Body of pancreas (tissue), 4 donors: Measurements from ENCODE around the gene MNAT1. TPM values are rescaled to one million over a fixed set of nuclear protein-coding genes. Genes with fewer than 3 reads are reported as not detected.
A peak's percentile ranks its signal among the peaks of the same experiment; 100 is the strongest.

ENCODE experiments used
- ATAC-seq: fragments of 150-250 bp; one replicate; pipeline ENCODE4 v1.9.1; 2016
- DNase-seq, 4 donors: peaks; one replicate each; pipeline ENCODE4 v3.0.0-alpha.2; 2019
- H3K27ac ChIP-seq, 4 donors: fragments of 200-600 bp; sonication (generic); 1 replicate in 3 of 4; 2 replicates in 1 of 4; pipeline versions ENCODE4 v1.5.1 to v1.6.1; 2016 to 2019; ENCODE audit warnings: mild to moderate bottlenecking in 1 of 4, mixed read lengths in 1 of 4, moderate library complexity in 1 of 4
- H3K27me3 ChIP-seq, 2 donors: fragments of 200-600 bp; sonication (generic); one replicate each; pipeline ENCODE4 v1.6.0; 2016; ENCODE audit warnings: mild to moderate bottlenecking in 1 of 2
- H3K36me3 ChIP-seq, 2 donors: fragments of 200-600 bp; sonication (generic); replicated peaks in 1 of 2; 2 replicates each; pipeline ENCODE4 v1.5.1; 2016; ENCODE audit warnings: low read depth in 2 of 2; ENCODE audit not compliant: insufficient read depth in 1 of 2
- H3K4me1 ChIP-seq: fragments of 200-600 bp; sonication (generic); one replicate; pipeline ENCODE4 v1.6.0; 2016
- H3K4me3 ChIP-seq, 2 donors: fragments of 200-600 bp; sonication (generic); 1 replicate in 1 of 2; 2 replicates in 1 of 2; pipeline ENCODE4 v1.5.1; 2016 to 2019
- H3K9me3 ChIP-seq, 3 donors: fragments of 200-600 bp; sonication (generic); 1 replicate in 2 of 3; 2 replicates in 1 of 3; pipeline ENCODE4 v1.5.1; 2016
- POLR2A ChIP-seq, 3 donors: fragments of 450-650 bp; IDR thresholded peaks; one replicate each; pipeline ENCODE4 v1.6.1; 2016; ENCODE audit warnings: antibody characterized with exemption in 3 of 3, mild to moderate bottlenecking in 2 of 3
- WGBS, 2 donors: methylation state at CpG; one replicate each; pipeline ENCODE4 v1.1.5; 2017; 5-methylcytosine and 5-hydroxymethylcytosine counted together
- intact Hi-C: fragments of 100-400 bp; cut with DNase I; formaldehyde crosslinking; loops from one replicate; pipeline ENCODE4 v1.15.1; 2023
- total RNA-seq, 2 donors: library from RNA; depleted of rRNA; stranded (reverse); fragments of >200 nt; gene quantifications; one replicate each; pipeline ENCODE4 v1.1.0, GENCODE V29; 2016
- TF ChIP-seq, protein P1 (sequence below), 7 experiments: fragments of 450-650 bp in 4 of 7; fragments of 200-600 bp in 3 of 7; sonication (generic) in 3 of 7; IDR thresholded peaks; one replicate each; pipeline ENCODE4 v1.5.1; 2016 to 2019; ENCODE audit warnings: antibody characterized with exemption in 7 of 7

The MNAT1 gene
- total RNA-seq, 2 donors from 2014 or later, result 14.0 to 37.2 TPM

DNA sequence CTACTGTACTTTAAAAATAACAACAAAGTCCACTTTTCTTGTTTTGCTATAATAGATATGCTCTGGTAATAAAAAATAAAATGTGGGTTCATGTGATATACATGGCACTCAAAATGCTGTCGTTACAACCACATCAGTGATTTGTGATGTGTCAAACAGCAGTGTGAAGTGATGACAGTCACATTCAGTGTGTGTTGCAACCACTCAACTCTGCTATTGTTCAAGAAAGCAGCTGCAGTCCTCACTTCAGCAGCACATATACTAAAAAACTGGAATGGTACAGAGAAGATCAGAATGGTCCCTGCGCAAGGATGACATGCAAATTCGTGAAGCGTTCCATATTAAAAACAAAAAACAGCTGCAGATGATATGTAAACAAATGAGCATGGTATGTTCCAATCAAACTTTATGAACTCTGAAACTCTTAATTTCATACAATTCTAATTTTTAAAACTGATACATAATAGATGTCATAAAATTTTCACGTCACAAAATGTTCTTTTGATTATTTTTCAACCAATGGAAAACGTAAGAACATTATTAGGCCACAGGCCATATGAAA is 239.6 kb downstream of the MNAT1 start:
- intact Hi-C loops, result no loop called here
- ATAC-seq, result no peak
- H3K27ac ChIP-seq, result no peak overlapping the region
- 85 to 88% methylated on average over 6 of the region's 6 CpGs for WGBS, 2 donors
- TF ChIP-seq, protein P1, sequence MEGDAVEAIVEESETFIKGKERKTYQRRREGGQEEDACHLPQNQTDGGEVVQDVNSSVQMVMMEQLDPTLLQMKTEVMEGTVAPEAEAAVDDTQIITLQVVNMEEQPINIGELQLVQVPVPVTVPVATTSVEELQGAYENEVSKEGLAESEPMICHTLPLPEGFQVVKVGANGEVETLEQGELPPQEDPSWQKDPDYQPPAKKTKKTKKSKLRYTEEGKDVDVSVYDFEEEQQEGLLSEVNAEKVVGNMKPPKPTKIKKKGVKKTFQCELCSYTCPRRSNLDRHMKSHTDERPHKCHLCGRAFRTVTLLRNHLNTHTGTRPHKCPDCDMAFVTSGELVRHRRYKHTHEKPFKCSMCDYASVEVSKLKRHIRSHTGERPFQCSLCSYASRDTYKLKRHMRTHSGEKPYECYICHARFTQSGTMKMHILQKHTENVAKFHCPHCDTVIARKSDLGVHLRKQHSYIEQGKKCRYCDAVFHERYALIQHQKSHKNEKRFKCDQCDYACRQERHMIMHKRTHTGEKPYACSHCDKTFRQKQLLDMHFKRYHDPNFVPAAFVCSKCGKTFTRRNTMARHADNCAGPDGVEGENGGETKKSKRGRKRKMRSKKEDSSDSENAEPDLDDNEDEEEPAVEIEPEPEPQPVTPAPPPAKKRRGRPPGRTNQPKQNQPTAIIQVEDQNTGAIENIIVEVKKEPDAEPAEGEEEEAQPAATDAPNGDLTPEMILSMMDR (IDR thresholded peaks at IDR 0.05), result no peak
- no peak for TF ChIP-seq POLR2A (IDR thresholded peaks at IDR 0.05)
- no peaks in the 10 kb centered on the region for H3K9me3 ChIP-seq
- DNase-seq, result no peak
- H3K4me3 ChIP-seq, result no peak overlapping the region
- no peaks in the 10 kb centered on the region for H3K4me1 ChIP-seq
- H3K27me3 ChIP-seq, result no peaks in the 10 kb centered on the region
- H3K36me3 ChIP-seq, result no peaks in the 10 kb centered on the region

DNA sequence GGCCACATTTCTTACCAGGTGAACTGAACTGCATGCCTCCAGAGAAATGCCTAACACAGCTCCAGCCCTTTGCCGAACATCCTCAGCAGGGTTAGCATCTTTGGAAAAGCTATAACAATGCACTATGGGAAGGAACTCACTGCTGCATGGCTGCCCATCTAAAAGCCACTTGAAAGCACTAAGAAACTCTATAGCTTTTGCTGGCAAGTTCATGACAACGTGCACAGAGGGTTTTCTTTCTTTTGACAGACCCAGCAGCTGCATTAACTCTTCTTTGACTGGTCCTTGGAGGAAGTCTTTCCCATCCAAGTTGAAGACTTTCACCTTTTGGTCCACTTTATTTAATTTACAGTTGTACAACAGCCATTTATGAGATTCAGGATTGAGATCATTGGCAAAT is 241.0 kb downstream of the MNAT1 start:
- TF ChIP-seq POLR2A (IDR thresholded peaks at IDR 0.05), result no peak
- TF ChIP-seq, protein P1 (IDR thresholded peaks at IDR 0.05), result no peak
- H3K27ac ChIP-seq, result no peak overlapping the region
- H3K36me3 ChIP-seq, result no peaks in the 10 kb centered on the region
- H3K9me3 ChIP-seq, result no peaks in the 10 kb centered on the region
- H3K4me1 ChIP-seq, result peaks cover 8% of the 10 kb centered on the region
- WGBS, 2 donors, result 44 to 54% methylated on average over 2 of the region's 2 CpGs
- ATAC-seq (no peak), DNase-seq (no peak)
- no peak overlapping the region for H3K4me3 ChIP-seq
- intact Hi-C loops, result no loop called here
- no peaks in the 10 kb centered on the region for H3K27me3 ChIP-seq

DNA sequence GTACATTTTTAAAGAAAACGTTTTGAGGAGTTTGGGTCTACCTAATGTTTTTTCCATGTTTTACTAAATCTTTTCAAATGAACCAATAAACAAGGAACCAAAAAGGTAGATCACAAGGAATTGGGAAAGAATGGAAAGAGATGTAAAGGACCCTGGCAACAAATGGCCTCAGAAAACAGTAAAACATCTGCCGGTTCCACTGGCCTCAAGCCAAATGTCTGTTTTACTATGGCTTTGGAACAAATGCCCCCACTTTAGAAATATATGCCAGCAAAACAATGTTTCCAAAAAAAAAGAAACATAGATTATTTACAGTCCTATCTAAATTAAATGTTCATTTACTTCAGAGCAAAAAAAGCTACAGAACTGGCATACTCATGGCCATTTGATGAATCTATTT is 243.3 kb downstream of the MNAT1 start:
- no peak overlapping the region for H3K4me3 ChIP-seq
- TF ChIP-seq POLR2A (IDR thresholded peaks at IDR 0.05), result no peak
- TF ChIP-seq, protein P1 (IDR thresholded peaks at IDR 0.05), result no peak
- DNase-seq (no peak), ATAC-seq (no peak)
- WGBS, 2 donors, result 45 to 49% methylated on average over 2 of the region's 2 CpGs
- H3K27me3 ChIP-seq, result no peaks in the 10 kb centered on the region
- no peaks in the 10 kb centered on the region for H3K9me3 ChIP-seq
- no peak overlapping the region for H3K27ac ChIP-seq
- peaks cover 15% of the 10 kb centered on the region for H3K4me1 ChIP-seq
- H3K36me3 ChIP-seq, result no peaks in the 10 kb centered on the region
- intact Hi-C loops, result no loop called here

DNA sequence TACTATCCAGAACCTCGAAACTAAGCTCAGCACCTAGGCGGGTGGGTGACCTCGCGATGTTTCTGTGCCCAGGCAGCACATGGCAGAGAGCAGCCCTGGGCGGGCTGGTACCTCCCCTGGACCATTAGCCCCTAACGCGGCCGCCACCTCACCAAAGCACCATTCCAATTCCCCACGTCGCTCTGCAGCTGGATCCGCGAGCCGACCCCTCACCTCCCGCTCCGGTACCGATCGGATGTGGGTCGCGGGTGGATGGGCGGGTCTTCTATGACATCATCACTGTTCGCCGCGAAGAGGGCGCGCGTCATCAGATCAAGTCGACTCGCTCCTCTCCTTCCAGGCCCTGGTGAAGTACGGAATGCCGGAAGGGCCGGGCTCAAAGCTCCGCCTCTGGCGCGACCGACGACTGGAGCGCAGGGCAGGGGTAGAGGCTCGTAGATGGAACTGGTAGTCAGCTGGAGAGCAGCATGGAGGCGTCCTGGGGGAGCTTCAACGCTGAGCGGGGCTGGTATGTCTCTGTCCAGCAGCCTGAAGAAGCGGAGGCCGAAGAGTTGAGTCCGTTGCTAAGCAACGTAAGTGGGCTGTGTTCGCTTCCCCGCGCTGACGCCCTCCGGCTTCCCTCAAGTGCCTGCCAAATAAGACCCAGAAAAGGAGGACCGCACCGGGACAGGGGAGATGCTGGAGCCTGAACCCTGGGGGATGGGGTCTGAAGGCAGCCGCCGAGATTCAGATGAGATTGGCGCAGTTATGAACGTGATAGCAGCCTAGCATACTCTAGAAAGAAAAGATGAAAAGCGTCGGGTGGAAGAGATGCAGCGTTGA is 246.5 kb downstream of the MNAT1 start, which contains the start of the genes SLC38A6 and TRMT5:
SLC38A6 (plus strand) TSS at position 435 of the 822 bp plus-strand sequence; CDS start at position 468, 33 bp downstream.
TRMT5 (minus strand) TSS at position 269 of the 822 bp plus-strand sequence; CDS start at position 163, 106 bp downstream.
- Histone ChIP-seq H3K4me1 (peaks cover 15% of the 10 kb centered on the region), H3K36me3 (peaks cover 0 to 2% of the 10 kb centered on the region in 2 donors), H3K9me3 (no peaks in the 10 kb centered on the region), H3K27ac (peak within 1 kb of the TSS; percentile 61 to 82 (median 70)), H3K27me3 (no peaks in the 10 kb centered on the region), H3K4me3 (peak within 1 kb of the TSS; percentile 75 to 90)
- intact Hi-C loops, result no loop called here
- ATAC-seq (peak; percentile 98), DNase-seq (peak; percentile 92 to 94 (median 93))
- 0 to 1% methylated on average over 30 to 59 of the region's 59 CpGs for WGBS, 2 donors
- TF ChIP-seq, protein P1 (IDR thresholded peaks at IDR 0.05), result peak in 2 of 7 experiments; percentile 8 to 19
- TF ChIP-seq POLR2A (IDR thresholded peaks at IDR 0.05), result peak in 2 of 3 donors; percentile 63 to 73
